HG02938 (cell line): ENCODE measurements around the gene XBP1.
"Not testable (repeated sequence)": the region's sequence is repeated elsewhere in the genome, so short reads cannot be mapped to it uniquely, and the experiment has no call there.

Experiments used
- ATAC-seq: cut with Tn5 transposase; IDR thresholded peaks from one replicate; pipeline ENCODE4 v1.9.1; 2021; ENCODE audit warnings: mild to moderate bottlenecking, moderate library complexity; ENCODE audit not compliant: unreplicated experiment

The XBP1 gene

DNA sequence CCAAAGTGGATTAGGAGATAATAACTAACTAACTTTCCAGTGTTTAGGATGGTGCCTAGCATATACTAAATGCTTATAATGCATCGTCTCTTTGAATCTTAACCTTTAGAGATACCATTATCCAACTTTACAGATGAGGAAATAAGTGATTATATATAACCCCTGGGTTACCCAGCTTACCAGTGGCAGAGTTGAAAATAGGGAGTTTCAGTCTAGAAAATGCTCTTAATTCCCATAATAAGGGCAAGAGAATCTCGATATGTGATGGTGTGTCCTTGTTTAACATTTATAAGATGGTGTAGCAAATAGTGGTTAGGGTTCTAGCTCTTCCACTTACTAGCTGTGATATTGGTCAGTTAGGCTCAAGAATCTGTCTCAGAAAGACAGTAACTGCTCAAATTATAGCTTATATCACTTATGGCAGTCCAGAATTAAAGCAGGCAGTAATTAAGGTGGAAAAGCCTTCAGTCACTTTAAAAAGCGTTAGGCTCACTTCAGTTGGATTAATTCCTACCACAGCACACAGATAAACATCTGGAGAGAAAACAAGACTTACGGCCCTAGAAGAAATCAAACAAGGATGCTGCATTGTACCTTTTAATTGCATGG is 6.3 kb downstream of the XBP1 start:
- no peak for ATAC-seq

DNA sequence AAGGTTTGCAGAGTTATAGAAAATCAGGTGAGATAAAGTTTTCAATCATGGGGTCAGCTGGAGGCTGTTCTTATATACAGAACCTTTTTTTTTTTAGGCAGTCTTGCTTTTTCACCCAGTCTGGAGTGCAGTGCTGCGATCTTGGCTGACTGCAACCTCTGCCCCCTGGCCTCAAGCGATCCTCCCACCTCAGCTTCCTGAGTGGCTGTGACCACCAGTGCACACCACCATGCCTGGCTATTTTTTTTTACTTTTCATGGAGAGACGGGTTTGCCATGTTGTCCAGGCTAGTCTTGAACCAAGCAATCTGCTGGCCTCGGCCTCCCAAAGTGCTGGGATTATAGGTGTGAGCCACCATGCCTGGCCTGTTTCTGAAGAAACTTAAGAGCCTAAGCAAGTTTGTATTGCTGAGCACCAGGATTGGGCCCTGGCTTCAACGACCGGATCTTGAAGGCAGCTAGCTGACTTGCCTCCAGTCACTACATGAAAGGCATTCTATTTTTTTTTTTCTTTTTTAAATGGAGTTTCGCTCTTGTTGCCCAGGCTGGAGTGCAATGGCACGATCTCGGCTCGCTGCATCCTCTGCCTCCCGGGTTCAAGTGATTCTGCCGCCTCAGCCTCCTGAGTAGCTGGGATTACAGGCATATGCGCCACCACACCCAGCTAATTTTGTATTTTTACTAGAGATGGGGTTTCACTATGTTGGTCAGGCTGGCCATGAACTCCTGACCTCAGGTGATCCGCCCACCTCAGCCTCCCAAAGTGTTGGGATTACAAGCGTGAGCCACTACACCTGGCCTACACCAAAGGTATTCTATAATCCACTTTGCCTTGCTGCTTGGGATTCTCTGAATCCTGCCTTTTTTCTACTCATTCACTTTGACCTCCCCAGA is 7.6 kb downstream of the XBP1 start:
- ATAC-seq: peak; percentile 33

DNA sequence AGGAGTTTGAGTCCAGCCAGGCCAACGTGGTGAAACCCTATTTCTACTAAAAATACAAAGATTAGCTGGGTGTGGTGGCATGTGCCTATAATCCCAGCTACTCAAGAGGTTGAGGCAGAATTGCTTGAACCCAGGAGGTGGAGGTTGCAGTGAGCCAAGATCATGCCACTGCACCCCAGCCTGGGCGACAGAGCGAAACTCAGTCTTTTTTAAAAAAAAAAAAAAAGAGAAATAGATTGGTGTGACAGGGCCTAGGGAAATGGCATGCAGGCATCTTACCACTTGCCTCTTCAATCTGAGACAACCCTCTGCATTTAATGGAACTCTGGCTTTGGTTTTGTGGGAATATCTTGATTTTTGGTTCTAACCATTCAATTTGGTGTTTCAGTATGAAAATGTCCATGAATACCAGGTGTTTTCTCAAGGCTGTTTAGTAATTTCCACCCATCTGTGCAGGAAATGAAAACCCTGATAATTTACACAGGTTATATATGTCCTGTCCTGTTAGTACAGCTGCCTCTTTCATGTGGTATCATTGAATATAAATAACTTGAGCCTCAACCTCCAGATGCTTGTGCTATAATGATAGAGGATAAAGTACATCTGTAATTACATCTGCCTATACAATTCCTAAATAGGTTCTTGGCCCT is 8.4 kb downstream of the XBP1 start:
- peak; percentile 63 for ATAC-seq

DNA sequence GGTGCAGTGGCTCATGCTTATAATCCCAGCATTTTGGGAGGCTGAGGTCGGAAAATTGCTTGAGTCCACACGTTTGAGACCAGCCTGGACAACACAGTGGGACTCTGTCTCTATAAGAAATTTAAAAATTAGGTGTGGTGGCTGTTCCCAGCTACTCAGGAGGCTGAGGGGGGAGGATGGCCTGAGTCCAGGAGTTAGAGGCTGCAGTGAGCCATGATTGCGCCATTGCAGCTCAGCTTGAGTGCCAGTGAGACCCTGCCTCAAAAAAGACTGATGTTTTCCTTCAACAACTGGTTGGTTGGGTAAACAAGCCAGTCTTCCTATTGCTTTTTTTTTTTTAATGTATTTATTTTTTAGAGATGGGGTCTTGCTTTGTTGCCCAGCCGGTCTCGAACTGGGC is 9.2 kb downstream of the XBP1 start:
- ATAC-seq: no peak

DNA sequence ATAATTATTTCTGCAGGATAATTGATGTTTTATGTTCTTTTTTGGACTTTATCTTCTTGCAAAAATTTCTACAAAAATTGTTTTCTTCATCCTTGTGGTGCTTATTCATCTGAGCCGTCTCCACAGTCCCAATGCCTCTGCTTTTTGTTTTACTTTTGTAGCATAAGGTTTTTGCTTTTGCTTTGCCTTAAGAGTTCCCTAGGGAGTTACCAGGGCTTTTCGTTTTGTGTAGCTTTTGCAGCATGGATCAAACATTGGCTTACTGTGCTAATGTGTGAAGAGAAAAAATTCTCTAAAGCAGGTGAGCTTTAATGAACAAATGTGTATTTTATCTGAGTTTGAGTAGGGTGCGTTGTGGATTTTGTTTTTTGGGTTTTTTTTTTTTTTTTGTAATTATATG is 11.8 kb downstream of the XBP1 start:
- ATAC-seq: no peak

DNA sequence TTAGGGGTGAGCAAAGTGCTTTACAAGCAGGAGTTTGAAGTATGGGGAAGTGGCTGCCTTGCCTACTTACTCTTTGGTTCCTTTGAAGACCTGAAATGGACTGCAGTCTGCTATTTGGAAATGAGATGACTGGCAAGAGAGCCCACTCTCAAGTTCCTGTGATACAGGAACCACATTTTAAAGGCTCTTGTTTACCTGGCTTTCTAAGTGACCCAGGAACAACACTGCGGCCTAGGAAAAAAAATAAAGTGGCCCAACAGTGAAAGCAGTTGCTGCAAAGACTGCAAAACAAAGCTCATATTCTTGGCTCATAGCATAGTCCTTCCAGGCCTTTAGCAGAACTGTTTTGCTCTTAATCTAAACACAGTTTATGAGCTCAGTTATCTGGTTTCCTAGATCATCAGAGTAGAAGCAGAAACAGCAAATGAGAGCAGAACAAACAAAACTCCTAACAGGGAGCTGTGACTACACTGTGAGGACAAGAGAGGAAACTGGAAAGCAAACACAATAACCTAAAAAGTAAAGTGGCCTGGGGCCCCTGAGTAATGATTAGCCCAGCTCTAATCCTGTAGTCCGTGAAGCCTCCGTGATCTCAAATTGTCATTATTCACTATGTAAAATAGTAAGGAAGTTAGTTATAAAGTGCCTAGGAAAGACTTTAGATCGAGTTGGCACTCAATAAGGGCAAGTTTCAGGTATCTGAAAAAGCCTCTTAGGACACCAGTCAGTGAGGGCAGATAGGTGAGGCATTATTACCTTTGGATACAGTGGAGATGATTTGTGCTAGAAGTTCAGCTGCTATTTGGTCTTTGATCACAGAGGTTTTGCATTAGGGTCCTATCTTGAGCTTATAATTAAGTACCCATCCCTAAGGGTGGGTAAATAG is 16.3 kb downstream of the XBP1 start:
- no peak for ATAC-seq

DNA sequence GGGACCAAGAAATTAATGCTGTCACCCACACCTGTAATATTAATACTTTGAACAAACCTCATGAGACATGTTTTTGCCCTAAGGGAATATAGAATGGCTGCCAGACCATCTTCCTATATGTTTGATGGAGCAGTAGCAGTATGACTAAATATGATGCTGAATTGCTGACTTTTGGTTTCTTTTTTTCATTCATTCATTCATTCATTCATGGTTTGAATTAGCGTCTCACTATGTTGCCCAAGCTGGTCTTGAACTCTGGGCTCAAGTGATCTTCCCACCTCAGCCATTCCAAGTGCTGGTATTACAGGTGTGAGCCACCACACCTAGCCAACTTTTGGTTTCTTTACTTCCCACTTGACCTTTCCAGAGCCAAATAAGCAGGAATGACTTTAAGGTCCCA is 20.1 kb downstream of the XBP1 start:
- ATAC-seq: no peak

DNA sequence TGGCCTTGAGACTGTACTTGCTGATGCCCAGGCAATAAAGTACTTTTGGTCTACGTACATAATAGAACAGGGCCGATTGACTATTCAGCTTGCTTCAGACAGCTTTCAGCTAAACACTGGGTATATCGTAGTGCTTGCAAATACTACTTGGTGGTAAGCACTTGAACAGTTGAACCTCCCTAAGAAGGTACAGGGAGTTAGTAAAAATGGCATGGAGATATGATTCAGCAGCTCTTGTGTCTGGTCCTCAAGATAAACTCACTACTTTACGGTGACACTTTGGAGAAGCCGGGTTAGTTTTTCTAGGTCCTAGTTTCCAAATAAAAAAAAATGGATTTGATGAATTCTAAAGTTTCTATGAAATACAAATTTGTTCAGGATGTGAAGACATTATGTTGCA is 20.5 kb downstream of the XBP1 start:
- no peak for ATAC-seq

DNA sequence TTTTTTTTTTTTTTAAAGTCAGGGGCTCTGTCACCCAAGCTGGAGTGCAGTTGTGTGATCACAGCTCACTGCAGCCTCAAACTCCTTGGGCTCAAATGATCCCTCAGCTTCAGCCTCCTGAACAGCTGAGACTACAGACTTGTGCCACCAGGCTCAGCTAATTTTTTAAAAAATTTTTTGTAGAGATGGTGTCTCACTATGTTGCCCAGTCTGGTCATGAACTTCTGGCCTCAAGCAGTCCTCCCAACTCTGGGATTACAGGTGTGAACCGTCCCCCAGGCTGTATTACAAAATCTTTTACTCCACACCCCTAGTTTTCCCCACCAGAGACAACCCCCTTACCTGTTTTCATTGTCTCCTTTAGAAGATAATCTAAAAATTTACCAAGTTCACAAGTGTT is 26.0 kb downstream of the XBP1 start:
- ATAC-seq: no peak

DNA sequence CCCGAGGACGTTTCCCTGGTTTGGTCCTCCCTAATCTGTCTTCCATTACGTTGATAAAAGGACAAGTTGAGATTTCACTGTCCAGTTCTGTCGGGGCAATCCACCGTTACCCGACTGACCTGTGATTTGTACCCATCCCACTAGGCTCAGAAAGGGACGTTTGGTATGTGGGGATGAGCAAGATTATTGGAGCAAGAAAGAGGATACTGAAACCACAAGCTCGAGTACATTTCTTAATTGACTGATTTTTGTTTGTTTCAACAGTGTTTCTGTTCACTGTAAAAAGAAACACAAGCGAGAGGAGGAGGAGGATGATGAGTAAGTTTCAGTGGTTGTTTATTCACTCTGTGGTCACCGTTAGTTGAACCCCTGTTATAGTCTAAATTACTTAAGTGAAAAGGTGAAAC is 26.9 kb downstream of the XBP1 start:
- ATAC-seq: peak; percentile 12

DNA sequence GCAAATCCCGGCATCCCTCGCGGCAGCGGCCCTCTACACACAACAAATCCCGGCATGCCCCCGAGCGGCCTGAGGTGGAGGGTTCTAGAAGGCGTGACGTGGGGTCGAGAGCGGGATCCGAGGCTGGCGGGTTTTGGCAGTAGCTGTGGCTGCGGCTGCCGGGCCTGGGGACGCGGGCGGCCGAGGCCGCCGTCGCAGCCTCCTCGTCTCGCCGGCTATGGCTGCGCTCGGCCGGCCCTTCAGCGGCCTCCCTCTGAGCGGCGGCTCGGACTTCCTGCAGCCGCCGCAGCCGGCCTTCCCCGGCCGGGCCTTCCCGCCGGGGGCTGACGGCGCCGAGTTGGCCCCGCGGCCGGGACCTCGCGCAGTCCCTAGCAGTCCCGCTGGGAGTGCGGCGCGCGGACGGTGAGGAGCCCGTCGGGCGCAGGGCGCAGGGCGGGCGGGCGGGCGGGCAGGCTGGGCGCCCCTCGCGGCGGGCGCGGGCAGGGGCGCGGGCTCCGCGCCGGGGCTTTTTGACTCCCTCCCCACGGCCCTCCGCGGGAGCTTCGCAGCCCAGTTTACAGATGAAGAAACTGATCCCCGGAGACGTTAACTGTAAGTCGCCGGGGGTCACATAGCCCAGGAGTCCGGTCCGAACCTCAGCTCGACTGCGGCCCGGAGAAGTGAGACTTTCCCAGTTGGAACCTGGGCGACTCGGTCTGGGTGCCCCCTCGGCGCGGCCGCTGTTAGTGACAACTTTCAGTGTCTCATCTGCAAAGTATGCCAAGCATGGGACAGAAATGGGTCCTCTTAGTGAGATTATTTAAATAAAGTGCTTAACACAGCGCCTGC is 27.5 kb downstream of the XBP1 start, which contains the start of gene CCDC117:
Gene CCDC117 (plus strand): TSS at position 63 of the 828 bp plus-strand sequence. CDS start 155 bp downstream, at position 218.
- peak; percentile 86 for ATAC-seq

DNA sequence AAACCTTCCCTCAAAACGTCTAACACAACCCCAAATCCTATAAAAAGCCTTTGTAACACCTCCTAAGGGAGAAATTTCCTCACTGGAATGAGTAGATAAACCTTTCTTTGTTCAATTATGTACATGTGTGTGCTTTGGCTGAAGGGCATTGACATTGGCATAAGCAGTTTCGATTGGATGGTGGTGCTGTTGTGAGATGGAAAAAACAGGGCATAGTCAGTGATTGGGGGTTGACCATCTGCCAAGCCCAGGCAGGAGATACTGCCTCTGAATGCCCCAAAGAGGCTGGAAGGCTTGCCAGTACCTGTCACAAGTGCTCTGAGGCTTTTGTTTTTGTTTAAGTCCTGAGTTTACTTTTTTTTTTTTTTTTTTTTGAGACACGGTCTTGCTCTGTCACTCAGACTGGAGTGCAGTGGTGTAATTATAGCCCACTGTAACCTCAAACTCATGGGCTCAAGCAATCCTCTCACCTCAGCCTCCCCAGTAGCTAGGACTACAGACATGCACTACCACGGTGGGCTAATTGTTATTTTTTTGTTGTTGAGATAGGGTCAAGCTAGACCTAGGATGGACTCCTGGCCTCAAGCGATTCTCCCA is 29.1 kb downstream of the XBP1 start:
- no peak for ATAC-seq

DNA sequence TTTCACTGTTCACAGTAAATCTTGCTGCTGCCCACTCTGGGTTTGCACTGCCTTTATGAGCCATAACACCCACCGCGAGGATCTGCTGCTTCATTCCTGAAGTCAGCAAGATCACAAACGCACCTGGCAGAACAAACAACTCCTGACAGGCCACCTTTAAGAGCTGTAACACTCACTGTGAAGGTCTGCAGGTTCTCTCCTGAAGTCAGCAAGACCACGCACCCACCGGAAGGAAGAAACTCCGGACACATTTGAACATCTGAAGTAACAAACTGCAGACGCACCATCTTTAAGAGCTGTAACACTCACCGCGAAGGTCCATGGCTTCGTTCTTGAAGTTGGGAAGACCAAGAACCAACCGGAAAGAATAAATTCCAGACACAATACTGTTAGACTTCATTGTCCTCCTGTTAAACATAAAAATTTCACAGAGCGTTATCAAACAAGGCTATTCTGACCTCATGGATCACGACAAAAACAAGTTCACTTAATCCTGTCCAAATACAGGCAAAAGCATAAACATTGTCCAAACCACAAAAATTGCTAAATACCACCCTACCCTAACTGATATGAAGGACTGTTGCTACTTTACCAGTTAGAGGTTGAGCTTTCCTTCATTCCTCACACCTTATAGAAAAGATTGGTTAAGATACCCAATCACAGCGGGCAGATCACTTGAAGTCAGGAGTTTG is 30.8 kb downstream of the XBP1 start:
- ATAC-seq: no peak

DNA sequence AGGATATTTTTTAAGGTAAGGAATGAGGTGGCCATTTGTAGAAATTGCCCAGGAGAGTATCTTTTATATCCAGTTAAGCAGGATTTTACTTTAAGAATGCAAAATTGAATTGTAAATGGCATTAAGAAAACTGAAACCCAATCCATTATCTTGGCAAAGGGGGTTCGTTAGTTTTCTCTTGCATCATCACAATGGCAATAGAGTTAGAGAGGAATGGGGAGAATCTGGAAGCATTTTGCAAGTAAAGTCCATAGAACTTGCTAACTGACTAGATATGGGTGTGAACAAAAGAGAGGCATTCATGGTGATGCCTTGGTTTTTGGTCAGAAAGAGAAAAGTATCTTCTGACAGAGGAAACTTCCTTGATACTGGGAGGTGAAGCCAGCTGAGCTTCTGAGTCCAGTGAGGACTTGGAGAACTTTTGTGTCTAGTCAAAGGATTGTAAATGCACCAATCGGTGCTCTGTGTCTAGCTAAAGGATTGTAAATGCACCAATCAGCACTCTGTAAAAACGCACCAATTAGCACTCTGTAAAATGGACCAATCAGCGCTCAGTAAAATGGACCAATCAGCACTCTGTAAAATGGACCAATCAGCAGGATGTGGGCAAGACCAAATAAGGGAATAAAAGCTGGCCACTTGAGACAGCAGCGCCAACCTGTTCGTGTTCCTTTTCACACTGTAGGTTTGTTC is 31.5 kb downstream of the XBP1 start:
- ATAC-seq: no peak

DNA sequence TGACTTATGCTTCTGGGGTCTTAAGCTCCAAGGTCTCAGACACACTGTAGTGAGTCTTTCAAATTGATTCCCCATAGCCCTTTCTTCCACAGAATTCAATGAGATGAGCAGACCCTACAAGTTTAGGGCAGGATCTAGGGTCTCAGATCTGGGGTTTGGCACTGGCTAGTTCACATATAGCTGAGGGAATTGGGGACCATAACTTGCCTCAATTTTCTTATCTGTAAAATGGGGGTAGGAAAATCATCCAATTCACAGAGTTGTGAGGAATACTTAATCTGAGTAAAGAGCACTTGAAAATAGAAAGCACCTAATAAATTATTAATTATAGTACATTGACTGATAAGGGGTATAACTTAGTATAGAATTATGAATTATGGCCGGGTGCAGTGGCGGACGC is 33.7 kb downstream of the XBP1 start:
- ATAC-seq: no peak

DNA sequence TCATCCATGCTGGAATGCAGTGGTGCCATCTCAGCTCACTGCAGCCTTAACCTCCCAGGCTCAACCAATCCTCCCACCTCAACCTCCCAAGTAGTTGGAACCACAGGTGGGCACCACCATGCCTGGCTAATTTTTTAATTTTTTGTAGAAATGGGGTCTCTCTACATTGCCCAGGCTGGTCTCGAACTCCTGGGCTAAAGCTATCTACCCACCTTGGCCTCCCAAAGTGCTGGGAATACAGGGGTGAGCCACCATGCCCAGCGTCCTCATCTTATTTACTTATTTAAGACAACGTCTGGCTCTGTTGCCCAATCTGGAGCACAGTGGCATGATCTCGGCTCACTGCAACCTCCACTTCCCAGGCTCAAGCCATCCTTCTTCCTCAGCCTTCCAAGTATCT is 38.4 kb downstream of the XBP1 start:
- not testable (repeated sequence) for ATAC-seq

DNA sequence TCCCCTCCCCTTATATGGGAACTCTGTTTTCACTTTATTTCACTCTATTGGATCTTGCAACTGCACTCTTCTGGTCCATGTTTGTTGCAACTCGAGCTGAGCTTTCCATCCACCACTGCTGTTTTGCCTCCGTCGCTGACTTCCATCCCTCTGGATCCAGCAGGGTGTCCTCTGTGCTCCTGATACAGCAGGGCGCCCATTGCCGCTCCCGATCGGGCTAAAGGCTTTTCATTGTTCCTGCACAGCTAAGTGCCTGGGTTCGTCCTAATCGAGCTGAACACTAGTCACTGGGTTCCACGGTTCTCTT is 39.0 kb downstream of the XBP1 start:
- ATAC-seq: no peak

DNA sequence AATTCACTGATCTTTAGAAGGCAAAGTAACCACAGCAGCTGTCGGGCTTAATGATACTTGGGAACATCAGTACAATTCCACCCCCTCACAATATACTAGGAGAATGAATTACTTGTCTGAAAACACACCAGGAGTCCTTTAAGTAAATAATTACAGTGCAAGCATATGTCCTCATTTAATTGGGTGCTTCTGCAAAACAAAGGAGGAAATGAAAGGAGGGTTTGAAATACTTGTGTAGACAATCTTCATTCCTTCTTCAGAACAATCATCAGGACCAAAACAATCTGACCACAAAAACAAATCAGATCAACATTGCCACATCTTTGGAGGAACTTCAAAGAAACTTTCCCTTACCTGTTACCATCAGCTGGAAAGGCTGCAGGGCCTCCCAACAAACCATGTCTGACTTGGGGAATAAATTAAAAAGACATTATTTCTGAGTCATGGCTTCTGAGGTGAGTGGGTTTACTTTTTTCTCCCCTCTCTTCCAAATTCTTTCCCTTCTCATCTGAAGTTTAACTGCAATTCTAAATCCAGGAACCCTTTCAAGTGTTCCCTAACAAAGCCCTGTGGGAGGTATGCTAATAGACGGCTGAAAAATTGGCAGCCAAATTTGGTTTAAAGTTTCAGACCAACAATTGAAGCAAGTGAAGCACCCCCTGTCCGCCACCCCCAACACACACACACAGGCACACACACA is 40.4 kb downstream of the XBP1 start:
- no peak for ATAC-seq
